ENCODE data around the gene EHD3.

- no peak for TF ChIP-seq MAFK (IDR thresholded peaks at IDR 0.05; ENCODE audit: low read depth, low read length)
- no peak for TF ChIP-seq JUN (IDR thresholded peaks at IDR 0.05; ENCODE audit: low read depth, low read length)
- no peak for TF ChIP-seq POLR2AphosphoS5 (IDR thresholded peaks at IDR 0.05; ENCODE audit: low read depth, low read length)
- no peak for TF ChIP-seq POLR2A (IDR thresholded peaks at IDR 0.05; ENCODE audit: control extremely low read depth in 1 of 2, low read depth in 2 of 2, low read length in 2 of 2)
- TF ChIP-seq TAF7 (optimal IDR thresholded peaks at IDR 0.05; ENCODE audit: borderline replicate concordance, low read depth, low read length): no peak
- TF ChIP-seq NANOG (IDR thresholded peaks at IDR 0.05; ENCODE audit: insufficient read depth, low read depth, low read length, poor library complexity, severe bottlenecking): no peak
- no peak for TF ChIP-seq EP300 (IDR thresholded peaks at IDR 0.05; ENCODE audit: borderline replicate concordance in 1 of 2, low read depth in 2 of 2, low read length in 2 of 2)
Observed at GRCh38 chr2:31203916-31204315, 30.0 kb upstream of the EHD3 start.

Measured in H1 (cell line).